Measurements from ENCODE around the gene MEGF8. TPM values are rescaled to one million over a fixed set of nuclear protein-coding genes. Genes with fewer than 3 reads are reported as not detected.

Gene MEGF8
- total RNA-seq, 1 donor from 2014 or later: 49.5 TPM

DNA sequence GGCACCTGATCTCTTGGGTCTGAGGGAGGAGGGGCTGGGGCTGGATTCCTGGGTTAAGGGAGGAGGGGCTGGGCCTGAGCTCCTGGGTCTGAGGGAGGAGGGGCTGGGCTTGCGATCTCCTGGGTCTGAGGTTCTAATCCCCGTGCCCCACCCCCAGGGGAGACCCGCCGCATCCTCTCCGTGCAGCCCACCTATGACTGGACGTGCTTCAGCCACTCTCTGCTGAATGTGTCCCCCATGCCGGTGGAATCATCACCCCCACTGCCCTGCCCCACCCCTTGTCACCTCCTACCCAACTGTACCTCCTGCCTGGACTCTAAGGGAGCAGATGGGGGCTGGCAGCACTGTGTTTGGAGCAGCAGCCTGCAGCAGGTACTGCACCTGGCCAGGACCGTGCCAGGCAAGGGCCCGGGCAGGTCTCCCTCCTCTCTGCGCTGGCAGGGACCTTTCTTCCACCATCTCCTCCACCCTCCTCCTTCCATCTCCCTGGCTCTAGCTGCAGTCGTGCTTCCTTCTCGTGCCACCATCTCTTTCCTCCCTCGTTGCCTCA is 37.5 kb downstream of the MEGF8 start:
- H3K36me3 Mint-ChIP-seq (ENCODE audit: low read depth): peaks cover 26% of the 10 kb centered on the region
- DNase-seq (ENCODE audit: low spot score): no peak
- peaks cover 19% of the 10 kb centered on the region for H3K4me1 Mint-ChIP-seq (ENCODE audit: low read depth)
- TF ChIP-seq, protein P1, sequence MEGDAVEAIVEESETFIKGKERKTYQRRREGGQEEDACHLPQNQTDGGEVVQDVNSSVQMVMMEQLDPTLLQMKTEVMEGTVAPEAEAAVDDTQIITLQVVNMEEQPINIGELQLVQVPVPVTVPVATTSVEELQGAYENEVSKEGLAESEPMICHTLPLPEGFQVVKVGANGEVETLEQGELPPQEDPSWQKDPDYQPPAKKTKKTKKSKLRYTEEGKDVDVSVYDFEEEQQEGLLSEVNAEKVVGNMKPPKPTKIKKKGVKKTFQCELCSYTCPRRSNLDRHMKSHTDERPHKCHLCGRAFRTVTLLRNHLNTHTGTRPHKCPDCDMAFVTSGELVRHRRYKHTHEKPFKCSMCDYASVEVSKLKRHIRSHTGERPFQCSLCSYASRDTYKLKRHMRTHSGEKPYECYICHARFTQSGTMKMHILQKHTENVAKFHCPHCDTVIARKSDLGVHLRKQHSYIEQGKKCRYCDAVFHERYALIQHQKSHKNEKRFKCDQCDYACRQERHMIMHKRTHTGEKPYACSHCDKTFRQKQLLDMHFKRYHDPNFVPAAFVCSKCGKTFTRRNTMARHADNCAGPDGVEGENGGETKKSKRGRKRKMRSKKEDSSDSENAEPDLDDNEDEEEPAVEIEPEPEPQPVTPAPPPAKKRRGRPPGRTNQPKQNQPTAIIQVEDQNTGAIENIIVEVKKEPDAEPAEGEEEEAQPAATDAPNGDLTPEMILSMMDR (IDR thresholded peaks at IDR 0.05): no peak
- H3K4me3 Mint-ChIP-seq (ENCODE audit: unreplicated experiment): no peak overlapping the region
- no peaks in the 10 kb centered on the region for H3K27me3 Mint-ChIP-seq (ENCODE audit: low read depth)
- peaks cover 8% of the 10 kb centered on the region for H3K9me3 Mint-ChIP-seq (ENCODE audit: low read depth)
- H3K27ac Mint-ChIP-seq (ENCODE audit: unreplicated experiment): no peak overlapping the region

DNA sequence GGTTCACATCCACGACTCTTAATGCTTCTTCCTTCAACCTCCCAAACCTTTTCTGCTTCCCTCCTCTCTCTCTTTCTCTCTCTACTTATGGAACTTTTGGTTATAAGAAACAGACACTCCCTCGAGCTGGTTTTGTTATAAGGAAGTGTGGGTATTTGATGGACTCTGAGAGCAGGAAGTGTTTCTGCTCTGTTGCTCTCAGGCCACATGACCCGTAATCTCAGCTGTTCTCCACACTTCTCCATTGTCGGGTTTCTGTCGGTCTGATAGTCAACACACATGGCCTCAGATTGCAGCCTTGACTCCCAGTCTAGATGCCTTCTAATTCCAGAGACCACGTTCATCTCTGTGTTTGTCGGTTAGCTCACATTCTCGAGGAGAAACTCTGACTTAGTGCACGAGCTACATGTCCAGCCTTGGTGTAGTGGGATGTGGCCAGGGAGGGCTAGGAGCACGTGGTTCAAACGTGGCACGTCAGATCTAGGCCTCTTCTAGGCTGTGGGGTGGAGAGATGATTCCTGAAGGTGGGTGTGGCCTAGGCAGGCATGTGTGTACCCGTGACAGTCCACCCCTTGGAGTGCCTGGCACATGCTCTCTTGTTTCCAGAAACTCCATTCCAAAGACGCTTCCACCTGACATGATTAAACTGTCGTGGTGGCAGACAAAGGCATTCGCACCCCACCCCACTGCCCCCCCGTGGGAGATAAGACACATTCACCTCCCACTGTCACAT is 38.3 kb downstream of the MEGF8 start:
- Mint-ChIP-seq H3K4me3 (ENCODE audit: unreplicated experiment) (no peak overlapping the region), H3K27ac (ENCODE audit: unreplicated experiment) (no peak overlapping the region), H3K4me1 (ENCODE audit: low read depth) (peaks cover 19% of the 10 kb centered on the region), H3K36me3 (ENCODE audit: low read depth) (peaks cover 26% of the 10 kb centered on the region), H3K9me3 (ENCODE audit: low read depth) (peaks cover 8% of the 10 kb centered on the region), H3K27me3 (ENCODE audit: low read depth) (no peaks in the 10 kb centered on the region)
- TF ChIP-seq, protein P1 (IDR thresholded peaks at IDR 0.05): no peak
- DNase-seq (ENCODE audit: low spot score): no peak

DNA sequence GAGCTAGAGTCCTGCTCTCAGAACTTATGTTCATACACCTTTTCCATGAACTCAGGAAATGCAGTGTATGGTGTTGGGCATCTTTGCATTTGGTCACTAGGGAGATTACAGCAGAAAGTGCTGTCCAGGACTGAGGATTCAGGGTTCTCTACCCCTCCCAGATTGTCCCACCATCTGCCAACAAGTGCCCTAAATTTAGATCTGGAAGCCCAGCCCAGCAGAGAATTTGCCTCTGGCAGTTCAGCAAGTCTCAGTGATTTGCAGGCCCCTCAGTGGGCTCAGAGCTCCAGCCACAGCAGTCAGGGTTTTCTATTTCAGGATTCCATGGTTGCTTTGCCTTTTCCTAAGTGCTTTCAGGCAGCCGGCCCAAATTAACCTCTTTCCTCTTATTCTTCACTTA is 41.2 kb downstream of the MEGF8 start:
- TF ChIP-seq, protein P1 (IDR thresholded peaks at IDR 0.05): no peak
- DNase-seq (ENCODE audit: low spot score): no peak
- Mint-ChIP-seq H3K9me3 (ENCODE audit: low read depth) (peaks cover 8% of the 10 kb centered on the region), H3K4me1 (ENCODE audit: low read depth) (peaks cover 12% of the 10 kb centered on the region), H3K4me3 (ENCODE audit: unreplicated experiment) (no peak overlapping the region), H3K27ac (ENCODE audit: unreplicated experiment) (no peak overlapping the region), H3K36me3 (ENCODE audit: low read depth) (peaks cover 22% of the 10 kb centered on the region), H3K27me3 (ENCODE audit: low read depth) (no peaks in the 10 kb centered on the region)

DNA sequence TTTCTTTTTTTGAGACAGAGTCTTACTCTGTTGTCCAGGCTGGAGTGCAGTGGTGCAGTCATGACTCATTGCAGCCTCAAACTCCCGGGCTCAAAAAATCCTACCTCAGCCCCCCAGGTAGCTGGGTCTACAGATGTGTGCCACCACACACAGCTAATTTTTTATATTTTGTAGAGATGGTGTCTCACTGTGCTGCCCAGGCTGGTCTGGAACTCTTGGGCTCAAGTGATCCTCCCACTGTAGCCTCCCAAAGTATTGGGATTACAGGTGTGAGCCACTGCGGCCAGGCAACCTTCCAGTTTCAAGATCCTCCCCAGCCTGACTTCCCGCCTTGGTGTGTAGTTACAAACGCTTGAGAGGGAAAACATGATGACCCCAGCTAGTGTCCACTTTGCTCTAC is 42.5 kb downstream of the MEGF8 start:
- H3K36me3 Mint-ChIP-seq (ENCODE audit: low read depth): peaks cover 21% of the 10 kb centered on the region
- no peak overlapping the region for H3K27ac Mint-ChIP-seq (ENCODE audit: unreplicated experiment)

DNA sequence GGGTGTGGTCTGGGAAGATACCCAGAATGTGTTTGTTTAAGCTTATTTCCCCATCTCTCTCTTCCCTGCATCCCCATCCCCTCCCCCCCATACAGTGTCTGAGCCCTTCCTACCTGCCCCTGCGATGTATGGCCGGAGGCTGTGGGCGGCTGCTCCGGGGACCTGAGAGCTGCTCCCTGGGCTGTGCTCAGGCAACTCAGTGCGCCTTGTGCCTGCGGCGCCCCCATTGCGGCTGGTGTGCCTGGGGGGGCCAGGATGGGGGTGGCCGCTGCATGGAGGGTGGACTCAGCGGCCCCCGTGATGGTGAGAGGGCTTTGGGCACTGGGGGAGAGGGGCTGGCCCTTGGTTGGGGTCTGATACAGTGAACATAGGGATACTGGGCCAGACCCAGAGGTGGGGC is 42.9 kb downstream of the MEGF8 start:
- DNase-seq (ENCODE audit: low spot score): no peak
- no peak overlapping the region for H3K27ac Mint-ChIP-seq (ENCODE audit: unreplicated experiment)
- H3K4me1 Mint-ChIP-seq (ENCODE audit: low read depth): peaks cover 12% of the 10 kb centered on the region
- H3K36me3 Mint-ChIP-seq (ENCODE audit: low read depth): peaks cover 17% of the 10 kb centered on the region
- TF ChIP-seq, protein P1 (IDR thresholded peaks at IDR 0.05): no peak
- no peak overlapping the region for H3K4me3 Mint-ChIP-seq (ENCODE audit: unreplicated experiment)
- H3K27me3 Mint-ChIP-seq (ENCODE audit: low read depth): no peaks in the 10 kb centered on the region
- peaks cover 8% of the 10 kb centered on the region for H3K9me3 Mint-ChIP-seq (ENCODE audit: low read depth)

More for the DNA sequence above, 42.5 kb downstream of the MEGF8 start:
- H3K4me3 Mint-ChIP-seq (ENCODE audit: unreplicated experiment): no peak overlapping the region
- H3K9me3 Mint-ChIP-seq (ENCODE audit: low read depth): peaks cover 8% of the 10 kb centered on the region
- no peaks in the 10 kb centered on the region for H3K27me3 Mint-ChIP-seq (ENCODE audit: low read depth)
- TF ChIP-seq, protein P1 (IDR thresholded peaks at IDR 0.05): no peak
- peaks cover 12% of the 10 kb centered on the region for H3K4me1 Mint-ChIP-seq (ENCODE audit: low read depth)
- DNase-seq (ENCODE audit: low spot score): no peak

All from chondrocyte (in vitro differentiated cells).